Measurements from ENCODE around the gene PDE3A.

DNA sequence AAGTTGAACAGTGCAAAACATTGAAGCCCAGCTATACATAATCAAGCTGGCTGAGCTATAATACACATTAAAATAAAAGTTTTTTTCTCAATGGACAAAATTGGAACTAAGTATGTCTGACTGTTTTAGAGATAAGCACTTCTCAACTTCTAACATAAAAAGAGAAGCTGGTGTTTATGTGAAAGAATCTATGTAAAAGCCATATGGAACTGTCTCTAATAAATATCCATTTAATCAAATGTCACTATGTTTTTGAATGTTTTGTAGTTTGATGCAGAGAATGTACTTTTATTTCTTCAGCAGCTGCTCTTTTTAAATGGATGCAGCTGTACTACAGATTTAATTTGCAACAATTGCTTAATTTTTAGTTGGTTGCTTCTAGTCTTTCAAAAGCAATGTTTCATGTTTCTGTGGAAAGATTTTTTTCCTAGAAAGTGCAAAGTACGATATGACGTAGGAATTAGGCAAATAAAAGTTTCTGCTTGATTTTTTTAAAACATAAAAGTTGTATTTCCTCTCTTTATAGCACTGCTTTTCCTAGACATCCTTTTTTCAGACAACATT is 114.2 kb downstream of the PDE3A start:
- no peak for TF ChIP-seq POLR2A (IDR thresholded peaks at IDR 0.05)
- TF ChIP-seq, protein P1, sequence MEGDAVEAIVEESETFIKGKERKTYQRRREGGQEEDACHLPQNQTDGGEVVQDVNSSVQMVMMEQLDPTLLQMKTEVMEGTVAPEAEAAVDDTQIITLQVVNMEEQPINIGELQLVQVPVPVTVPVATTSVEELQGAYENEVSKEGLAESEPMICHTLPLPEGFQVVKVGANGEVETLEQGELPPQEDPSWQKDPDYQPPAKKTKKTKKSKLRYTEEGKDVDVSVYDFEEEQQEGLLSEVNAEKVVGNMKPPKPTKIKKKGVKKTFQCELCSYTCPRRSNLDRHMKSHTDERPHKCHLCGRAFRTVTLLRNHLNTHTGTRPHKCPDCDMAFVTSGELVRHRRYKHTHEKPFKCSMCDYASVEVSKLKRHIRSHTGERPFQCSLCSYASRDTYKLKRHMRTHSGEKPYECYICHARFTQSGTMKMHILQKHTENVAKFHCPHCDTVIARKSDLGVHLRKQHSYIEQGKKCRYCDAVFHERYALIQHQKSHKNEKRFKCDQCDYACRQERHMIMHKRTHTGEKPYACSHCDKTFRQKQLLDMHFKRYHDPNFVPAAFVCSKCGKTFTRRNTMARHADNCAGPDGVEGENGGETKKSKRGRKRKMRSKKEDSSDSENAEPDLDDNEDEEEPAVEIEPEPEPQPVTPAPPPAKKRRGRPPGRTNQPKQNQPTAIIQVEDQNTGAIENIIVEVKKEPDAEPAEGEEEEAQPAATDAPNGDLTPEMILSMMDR (IDR thresholded peaks at IDR 0.05 in 4 of 5, conservative IDR thresholded peaks at IDR 0.05 in 1 of 5) = no peak

All from gastrocnemius medialis (tissue), 4 donors.